OCI-LY1 (cell line): ENCODE measurements around the gene ASH1L.
"Not testable (repeated sequence)": the region's sequence is repeated elsewhere in the genome, so short reads cannot be mapped to it uniquely, and the experiment has no call there.

Experiments
- H2AFZ ChIP-seq: fragments of 200-600 bp; sonication (generic), shearing (Covaris generic); 2 replicates; pipeline ENCODE4 v1.6.0; 2014; ENCODE audit warnings: antibody characterized with exemption, mild to moderate bottlenecking, low read length
- H3F3A ChIP-seq: fragments of 200-600 bp; sonication (generic), shearing (Covaris generic); 2 replicates; pipeline ENCODE4 v1.6.0; 2014; ENCODE audit warnings: mild to moderate bottlenecking, antibody characterized with exemption, low read length, moderate library complexity; ENCODE audit not compliant: insufficient read depth
- H3K27ac ChIP-seq: fragments of 200-600 bp; sonication (generic); 2 replicates; pipeline ENCODE4 v1.5.1; 2014; ENCODE audit warnings: low read length, mixed run types, mild to moderate bottlenecking, low read depth; ENCODE audit not compliant: poor library complexity, severe bottlenecking
- H3K27me3 ChIP-seq: fragments of 200-600 bp; sonication (generic); 2 replicates; pipeline ENCODE4 v1.6.0; 2014; ENCODE audit warnings: antibody characterized with exemption, mild to moderate bottlenecking, low read length, moderate library complexity; ENCODE audit not compliant: insufficient read depth
- H3K36me3 ChIP-seq: fragments of 200-600 bp; sonication (generic); 2 replicates; pipeline ENCODE4 v1.6.1; 2014; ENCODE audit warnings: mild to moderate bottlenecking, antibody characterized with exemption, low read length, moderate library complexity, mixed read lengths; ENCODE audit not compliant: insufficient read depth
- H3K4me1 ChIP-seq: fragments of 200-600 bp; sonication (generic); 2 replicates; pipeline ENCODE4 v1.5.1; 2014; ENCODE audit warnings: mild to moderate bottlenecking, low read length, moderate library complexity; ENCODE audit not compliant: insufficient read depth, severe bottlenecking
- H3K4me2 ChIP-seq: fragments of 200-600 bp; sonication (generic), shearing (Covaris generic); 2 replicates; pipeline ENCODE4 v1.6.1; 2014; ENCODE audit warnings: low read length
- H3K4me3 ChIP-seq: fragments of 200-600 bp; sonication (generic); 2 replicates; pipeline ENCODE4 v1.5.1; 2014; ENCODE audit warnings: low read length, low read depth, mild to moderate bottlenecking, mixed read lengths; ENCODE audit not compliant: poor library complexity, severe bottlenecking
- H3K79me2 ChIP-seq: fragments of 200-600 bp; shearing (Covaris generic); 2 replicates; pipeline ENCODE4 v1.6.1; 2016; ENCODE audit warnings: mixed run types, low read length, mixed read lengths; ENCODE audit not compliant: insufficient read depth
- H3K9ac ChIP-seq: fragments of 200-600 bp; sonication (generic), shearing (Covaris generic); 2 replicates; pipeline ENCODE4 v1.6.1; 2014; ENCODE audit warnings: mild to moderate bottlenecking, low read length, mixed read lengths
- H3K9me2 ChIP-seq: fragments of 200-600 bp; sonication (generic), shearing (Covaris generic); 2 replicates; pipeline ENCODE4 v1.6.1; 2014; ENCODE audit warnings: low read depth, mild to moderate bottlenecking, low read length, mixed read lengths
- H3K9me3 ChIP-seq: fragments of 200-600 bp; shearing (Covaris generic); 2 replicates; pipeline ENCODE4 v1.6.1; 2014; ENCODE audit warnings: low read length, mixed read lengths
- H4K20me1 ChIP-seq: fragments of 200-600 bp; sonication (generic), shearing (Covaris generic); 2 replicates; pipeline ENCODE4 v1.6.0; 2016; ENCODE audit warnings: mild to moderate bottlenecking, low read length; ENCODE audit not compliant: insufficient read depth
- CTCF ChIP-seq: fragments of 200-600 bp; sonication (generic), shearing (Covaris generic); IDR thresholded peaks from 2 replicates; pipeline ENCODE4 v1.5.1; 2017; ENCODE audit warnings: mild to moderate bottlenecking, antibody characterized with exemption, low read length, moderate library complexity, mixed read lengths
- EZH2 ChIP-seq: fragments of 200-600 bp; sonication (generic), shearing (Covaris generic); IDR thresholded peaks from 2 replicates; pipeline ENCODE4 v1.8.0; 2017; ENCODE audit warnings: borderline replicate concordance, mixed run types, mild to moderate bottlenecking, antibody characterized with exemption, low read length, moderate library complexity, mixed read lengths

ASH1L gene

GRCh38 chr1:155596864-155597263 lies 34.3 kb upstream of the ASH1L start:
- Histone ChIP-seq H3K36me3 (no peaks in the 10 kb centered on the region), H2AFZ (no peak overlapping the region), H3K9ac (no peak overlapping the region), H3K4me3 (no peak overlapping the region), H3K27ac (no peak overlapping the region), H3K79me2 (no peaks in the 10 kb centered on the region), H4K20me1 (no peaks in the 10 kb centered on the region), H3K4me1 (peaks cover 11% of the 10 kb centered on the region), H3K9me3 (no peaks in the 10 kb centered on the region), H3K4me2 (no peak overlapping the region), H3K9me2 (no peaks in the 10 kb centered on the region), H3K27me3 (no peaks in the 10 kb centered on the region), H3F3A (no peaks in the 10 kb centered on the region)
- TF ChIP-seq CTCF (no peak), EZH2 (no peak)

- H3K79me2 ChIP-seq, H2AFZ ChIP-seq, H3K27ac ChIP-seq, H3K4me2 ChIP-seq, H4K20me1 ChIP-seq, H3K9me2 ChIP-seq, H3K9ac ChIP-seq, H3K27me3 ChIP-seq, H3K36me3 ChIP-seq, H3F3A ChIP-seq, H3K4me3 ChIP-seq, H3K9me3 ChIP-seq: not testable (repeated sequence)
- H3K4me1 ChIP-seq: peaks cover 11% of the 10 kb centered on the region
Measured at GRCh38 chr1:155595877-155596474, 33.4 kb upstream of the ASH1L start.

- H3K9ac ChIP-seq: no peak overlapping the region
- H3K27me3 ChIP-seq: no peaks in the 10 kb centered on the region
- H3K4me1 ChIP-seq: no peaks in the 10 kb centered on the region
- no peaks in the 10 kb centered on the region for H4K20me1 ChIP-seq
- TF ChIP-seq EZH2 (no peak), CTCF (peak; percentile 64)
- no peak overlapping the region for H3K27ac ChIP-seq
- no peaks in the 10 kb centered on the region for H3F3A ChIP-seq
- no peak overlapping the region for H3K4me2 ChIP-seq
- peaks cover 3% of the 10 kb centered on the region for H3K36me3 ChIP-seq
- H3K4me3 ChIP-seq: no peak overlapping the region
- no peaks in the 10 kb centered on the region for H3K79me2 ChIP-seq
- no peaks in the 10 kb centered on the region for H3K9me2 ChIP-seq
- H3K9me3 ChIP-seq: no peaks in the 10 kb centered on the region
- H2AFZ ChIP-seq: no peak overlapping the region
Measured at GRCh38 chr1:155591770-155592169, 29.2 kb upstream of the ASH1L start.

- H3K79me2 ChIP-seq, H3K27me3 ChIP-seq, H3K27ac ChIP-seq, H3K4me2 ChIP-seq, H2AFZ ChIP-seq, H3K4me3 ChIP-seq, H3K9ac ChIP-seq, H4K20me1 ChIP-seq, H3F3A ChIP-seq, H3K4me1 ChIP-seq, H3K9me3 ChIP-seq, H3K9me2 ChIP-seq, H3K36me3 ChIP-seq: not testable (repeated sequence)
Measured at GRCh38 chr1:155590516-155591247, 28.1 kb upstream of the ASH1L start.

GRCh38 chr1:155589282-155589681 lies 26.7 kb upstream of the ASH1L start:
- not testable (repeated sequence) for H3F3A ChIP-seq, H4K20me1 ChIP-seq, H3K79me2 ChIP-seq, H3K4me3 ChIP-seq, H3K4me2 ChIP-seq, H3K9ac ChIP-seq, H3K27ac ChIP-seq, H2AFZ ChIP-seq, H3K9me2 ChIP-seq, H3K4me1 ChIP-seq, H3K36me3 ChIP-seq, H3K27me3 ChIP-seq, H3K9me3 ChIP-seq

GRCh38 chr1:155583846-155584245 lies 21.2 kb upstream of the ASH1L start:
- not testable (repeated sequence) for H3K27ac ChIP-seq, H3K9ac ChIP-seq, H2AFZ ChIP-seq, H4K20me1 ChIP-seq, H3F3A ChIP-seq, H3K4me1 ChIP-seq, H3K9me3 ChIP-seq, H3K4me3 ChIP-seq, H3K27me3 ChIP-seq, H3K4me2 ChIP-seq, H3K9me2 ChIP-seq, H3K36me3 ChIP-seq
- H3K79me2 ChIP-seq: peaks cover 10% of the 10 kb centered on the region; the same call in 1 of the 2 replicates
